ENCODE results near the gene SLC35D2. TPM values are rescaled to one million over a fixed set of nuclear protein-coding genes. Genes with fewer than 3 reads are reported as not detected.

Gene SLC35D2
- total and polyA plus RNA-seq, 10 donors = 9.8 to 20.9 (median 13.5) TPM

DNA sequence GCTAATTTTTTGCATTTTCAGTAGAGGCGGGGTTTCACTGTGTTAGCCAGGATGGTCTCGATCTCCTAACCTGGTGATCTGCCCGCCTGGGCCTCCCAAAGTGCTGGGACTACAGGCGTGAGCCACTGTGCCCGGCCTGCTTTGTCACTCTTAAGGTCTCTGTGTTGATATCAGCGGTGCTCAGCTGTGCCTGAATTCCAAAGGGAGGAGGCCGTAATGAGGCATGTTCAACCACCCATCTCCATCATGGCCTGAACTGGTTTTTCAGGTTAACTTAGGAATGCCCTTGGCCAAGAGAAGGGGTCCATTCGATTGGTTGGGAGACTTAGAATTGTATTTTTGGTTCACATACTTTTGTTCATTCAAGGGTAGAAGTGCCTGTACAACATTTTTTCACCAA is 103.6 kb downstream of the SLC35D2 start:
- H3K9me3 ChIP-seq = peaks cover 0 to 36% (median 30%) of the 10 kb centered on the region in 8 donors
- no peak overlapping the region for H3K4me3 ChIP-seq
- intact Hi-C loops (cut with DNase I; ENCODE audit: low total_unique reads) = no loop called here
- DNase-seq = no peak
- no peak overlapping the region for H3K27ac ChIP-seq
- H3K36me3 ChIP-seq = no peaks in the 10 kb centered on the region
- TF ChIP-seq, protein P1, sequence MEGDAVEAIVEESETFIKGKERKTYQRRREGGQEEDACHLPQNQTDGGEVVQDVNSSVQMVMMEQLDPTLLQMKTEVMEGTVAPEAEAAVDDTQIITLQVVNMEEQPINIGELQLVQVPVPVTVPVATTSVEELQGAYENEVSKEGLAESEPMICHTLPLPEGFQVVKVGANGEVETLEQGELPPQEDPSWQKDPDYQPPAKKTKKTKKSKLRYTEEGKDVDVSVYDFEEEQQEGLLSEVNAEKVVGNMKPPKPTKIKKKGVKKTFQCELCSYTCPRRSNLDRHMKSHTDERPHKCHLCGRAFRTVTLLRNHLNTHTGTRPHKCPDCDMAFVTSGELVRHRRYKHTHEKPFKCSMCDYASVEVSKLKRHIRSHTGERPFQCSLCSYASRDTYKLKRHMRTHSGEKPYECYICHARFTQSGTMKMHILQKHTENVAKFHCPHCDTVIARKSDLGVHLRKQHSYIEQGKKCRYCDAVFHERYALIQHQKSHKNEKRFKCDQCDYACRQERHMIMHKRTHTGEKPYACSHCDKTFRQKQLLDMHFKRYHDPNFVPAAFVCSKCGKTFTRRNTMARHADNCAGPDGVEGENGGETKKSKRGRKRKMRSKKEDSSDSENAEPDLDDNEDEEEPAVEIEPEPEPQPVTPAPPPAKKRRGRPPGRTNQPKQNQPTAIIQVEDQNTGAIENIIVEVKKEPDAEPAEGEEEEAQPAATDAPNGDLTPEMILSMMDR (IDR thresholded peaks at IDR 0.05 in 8 of 11, conservative IDR thresholded peaks at IDR 0.05 in 3 of 11) = no peak
- no peak for TF ChIP-seq POLR2A (IDR thresholded peaks at IDR 0.05)
- H3K4me1 ChIP-seq = no peaks in the 10 kb centered on the region
- H3K27me3 ChIP-seq (replicated peaks in 1 of 7) = no peaks in the 10 kb centered on the region
- WGBS, 5 donors = 90 to 95% (median 94%) methylated on average over 8 of the region's 8 CpGs

DNA sequence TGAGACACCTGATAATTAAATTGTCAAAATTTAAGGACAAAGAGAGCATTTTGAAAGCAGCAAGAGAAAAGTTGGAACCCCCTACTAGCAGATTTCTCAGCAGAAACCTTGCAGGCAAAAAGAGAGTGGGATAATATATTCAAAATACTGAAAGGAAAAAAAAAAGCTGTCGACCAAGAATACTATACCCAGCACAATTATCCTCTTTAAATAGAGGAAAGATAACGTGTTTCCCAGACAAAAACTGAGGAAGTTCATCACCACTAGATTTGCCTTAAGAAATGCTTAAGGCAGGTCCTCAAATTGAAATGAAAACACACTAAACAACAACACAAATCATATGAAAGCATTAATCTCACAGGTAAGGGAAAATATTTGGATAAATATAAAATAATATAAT is 108.6 kb downstream of the SLC35D2 start:
- Histone ChIP-seq H3K4me1 (no peaks in the 10 kb centered on the region), H3K4me3 (no peak overlapping the region), H3K27ac (no peak overlapping the region), H3K36me3 (no peaks in the 10 kb centered on the region), H3K27me3 (replicated peaks in 1 of 7) (no peaks in the 10 kb centered on the region), H3K9me3 (peaks cover 0 to 41% (median 35%) of the 10 kb centered on the region in 8 donors)
- whole genome bisulfite sequencing, 5 donors = 67 to 77% (median 71%) methylated on average over 2 of the region's 2 CpGs
- no peak for DNase-seq
- intact Hi-C loops (cut with DNase I; ENCODE audit: low total_unique reads) = no loop called here
- TF ChIP-seq, protein P1 (IDR thresholded peaks at IDR 0.05 in 8 of 11, conservative IDR thresholded peaks at IDR 0.05 in 3 of 11) = no peak
- TF ChIP-seq POLR2AphosphoS5 (IDR thresholded peaks at IDR 0.05) (no peak), POLR2A (IDR thresholded peaks at IDR 0.05) (no peak)

Other genes starting within 250 kb of the SLC35D2 start
- 1 to 10 TPM in 1 of 7 donors, under 1 TPM in 4, not detected in 2; 0.34 to 1.4 (median 0.82) TPM for gene HSD17B3, start 81.5 kb downstream of the SLC35D2 start, total RNA-seq
- 1 to 10 TPM in 2 of 3 donors, under 1 TPM in 1; 0.90 to 3.9 (median 1.1) TPM for gene HSD17B3, start 81.5 kb downstream of the SLC35D2 start, polyA plus RNA-seq
- 1 to 10 TPM; 1.2 to 3.7 (median 2.2) TPM for gene ZNF367, start 34.7 kb upstream of the SLC35D2 start, total RNA-seq
- gene ZNF367, start 34.7 kb upstream of the SLC35D2 start, polyA plus RNA-seq = 1 to 10 TPM in 2 of 3 donors, under 1 TPM in 1; 0.93 to 2.1 (median 1.4) TPM
- 10 to 100 TPM in 1 of 7 donors, 1 to 10 TPM in 6; 6.3 to 10.6 (median 7.9) TPM for gene HABP4, start 66.5 kb upstream of the SLC35D2 start, total RNA-seq
- 1 to 10 TPM; 6.8 to 9.2 (median 7.0) TPM for gene HABP4, start 66.5 kb upstream of the SLC35D2 start, polyA plus RNA-seq
- 1 to 10 TPM; 4.6 to 10.0 (median 6.8) TPM for gene CDC14B, start 236.1 kb upstream of the SLC35D2 start, total RNA-seq
- 1 to 10 TPM; 1.3 to 2.3 (median 1.3) TPM for gene CDC14B, start 236.1 kb upstream of the SLC35D2 start, polyA plus RNA-seq

Data from spleen (tissue), 11 donors.